ENCODE results near the gene PPP1R1A. TPM values are rescaled to one million over a fixed set of nuclear protein-coding genes. Genes with fewer than 3 reads are reported as not detected.
A peak's percentile ranks its signal among the peaks of the same experiment; 100 is the strongest.

Gene PPP1R1A
- total and polyA plus RNA-seq, 12 donors = 39.4 to 378 (median 56.5) TPM

GRCh38 chr12:54603173-54603814 lies 14.8 kb upstream of the PPP1R1A start:
- H3K36me3 ChIP-seq = no peaks in the 10 kb centered on the region
- no peak overlapping the region for H3K4me3 ChIP-seq
- peak; percentile 43 to 82 (median 74) for TF ChIP-seq CTCF (IDR thresholded peaks at IDR 0.05)
- 25 to 26% methylated on average over 8 of the region's 8 CpGs for WGBS, 2 donors
- DNase-seq = peak in 1 of 2 donors; percentile 41
- no peak overlapping the region for H3K27ac ChIP-seq
- H3K27me3 ChIP-seq = peaks cover 0 to 12% (median 7%) of the 10 kb centered on the region in 7 donors
- H3K9me3 ChIP-seq = no peaks in the 10 kb centered on the region
- ATAC-seq = peak; percentile 33 to 83 (median 76)
- intact Hi-C loops (cut with DNase I) = loop anchor here in 3 of 10 donors (2.0 to 10.0 kb wide), 3 partner anchors 24 to 354 kb away; no protein-coding TSS in a partner anchor
- no peaks in the 10 kb centered on the region for H3K4me1 ChIP-seq

- H3K4me1 ChIP-seq = no peaks in the 10 kb centered on the region
- ATAC-seq (no peak), DNase-seq (no peak)
- no peaks in the 10 kb centered on the region for H3K9me3 ChIP-seq
- TF ChIP-seq CTCF (IDR thresholded peaks at IDR 0.05) = no peak
- WGBS, 2 donors = 50 to 57% methylated on average over 2 of the region's 2 CpGs
- no peak overlapping the region for H3K27ac ChIP-seq
- peaks cover 0 to 13% (median 2%) of the 10 kb centered on the region in 7 donors for H3K27me3 ChIP-seq
- H3K4me3 ChIP-seq = no peak overlapping the region
- no peaks in the 10 kb centered on the region for H3K36me3 ChIP-seq
- intact Hi-C loops (cut with DNase I) = loop anchor here in 3 of 10 donors (2.0 to 10.0 kb wide), 3 partner anchors 24 to 355 kb away; no protein-coding TSS in a partner anchor
Measured at GRCh38 chr12:54602661-54603060, 14.2 kb upstream of the PPP1R1A start.

GRCh38 chr12:54601841-54602240 lies 13.4 kb upstream of the PPP1R1A start:
- Histone ChIP-seq H3K9me3 (no peaks in the 10 kb centered on the region), H3K36me3 (no peaks in the 10 kb centered on the region), H3K4me1 (no peaks in the 10 kb centered on the region), H3K27ac (no peak overlapping the region), H3K4me3 (no peak overlapping the region), H3K27me3 (peaks cover 0 to 14% (median 0%) of the 10 kb centered on the region in 7 donors)
- ATAC-seq (no peak), DNase-seq (no peak)
- no peak for TF ChIP-seq CTCF (IDR thresholded peaks at IDR 0.05)
- intact Hi-C loops (cut with DNase I) = loop anchor here in 3 of 10 donors (2.0 to 10.0 kb wide), 3 partner anchors 23 to 355 kb away; no protein-coding TSS in a partner anchor
- 60 to 62% methylated on average over 4 of the region's 4 CpGs for WGBS, 2 donors

- H3K4me1 ChIP-seq = no peaks in the 10 kb centered on the region
- DNase-seq (no peak), ATAC-seq (no peak)
- no peaks in the 10 kb centered on the region for H3K9me3 ChIP-seq
- no peak for TF ChIP-seq CTCF (IDR thresholded peaks at IDR 0.05)
- 84 to 85% methylated on average over 5 of the region's 5 CpGs for WGBS, 2 donors
- H3K36me3 ChIP-seq = no peaks in the 10 kb centered on the region
- no peak overlapping the region for H3K27ac ChIP-seq
- peaks cover 0 to 15% (median 0%) of the 10 kb centered on the region in 7 donors for H3K27me3 ChIP-seq
- no peak overlapping the region for H3K4me3 ChIP-seq
- intact Hi-C loops (cut with DNase I) = loop anchor here in 5 of 10 donors (5.0 to 10.0 kb wide), 2 partner anchors 356 to 358 kb away; no protein-coding TSS in a partner anchor
Measured at GRCh38 chr12:54598970-54599369, 10.5 kb upstream of the PPP1R1A start.
